Superior temporal gyrus (tissue), 1 donor: ENCODE measurements around the gene CBX8.
"Not testable (repeated sequence)": the region's sequence is repeated elsewhere in the genome, so short reads cannot be mapped to it uniquely, and the experiment has no call there.

Source experiments
- DNase-seq: peaks from one replicate; pipeline ENCODE4 v3.0.0-alpha.2; 2016; ENCODE audit errors: extremely low spot score

CBX8 gene

GRCh38 chr17:79779084-79779529 is 17.8 kb downstream of the CBX8 start:
- no peak for DNase-seq

- no peak for DNase-seq
Observed at GRCh38 chr17:79778504-79779083, 18.3 kb downstream of the CBX8 start.

GRCh38 chr17:79777894-79778503 is 18.9 kb downstream of the CBX8 start, which contains the start of gene CBX2:
Gene CBX2, plus strand, starts transcription at chr17:79778148. Its CDS starts 88 bp downstream, at chr17:79778236.
- peak; percentile 54 for DNase-seq

GRCh38 chr17:79777120-79777893 is 19.6 kb downstream of the CBX8 start:
- DNase-seq: peak; percentile 55

GRCh38 chr17:79776376-79777119 is 20.3 kb downstream of the CBX8 start:
- peak; percentile 19 for DNase-seq

- DNase-seq: no peak
Observed at GRCh38 chr17:79775632-79776031, 21.2 kb downstream of the CBX8 start.

GRCh38 chr17:79774561-79774975 is 22.3 kb downstream of the CBX8 start:
- no peak for DNase-seq

- not testable (repeated sequence) for DNase-seq
Observed at GRCh38 chr17:79772726-79773125, 24.2 kb downstream of the CBX8 start.

GRCh38 chr17:79771276-79771675 is 25.6 kb downstream of the CBX8 start:
- no peak for DNase-seq

- DNase-seq: no peak
Observed at GRCh38 chr17:79769570-79770506, 27.0 kb downstream of the CBX8 start.

- no peak for DNase-seq
Observed at GRCh38 chr17:79765708-79766107, 31.2 kb downstream of the CBX8 start.

GRCh38 chr17:79761894-79762589 is 34.8 kb downstream of the CBX8 start:
- DNase-seq: no peak

- DNase-seq: no peak
Observed at GRCh38 chr17:79760197-79760906, 36.5 kb downstream of the CBX8 start.

- no peak for DNase-seq
Observed at GRCh38 chr17:79758271-79758670, 38.6 kb downstream of the CBX8 start.

- DNase-seq: no peak
Observed at GRCh38 chr17:79757140-79757745, 39.6 kb downstream of the CBX8 start.

- DNase-seq: no peak
Observed at GRCh38 chr17:79755591-79755990, 41.3 kb downstream of the CBX8 start.

GRCh38 chr17:79754903-79755302 is 42.0 kb downstream of the CBX8 start:
- not testable (repeated sequence) for DNase-seq

- DNase-seq: no peak
Observed at GRCh38 chr17:79754370-79754769, 42.5 kb downstream of the CBX8 start.

GRCh38 chr17:79752175-79752574 is 44.7 kb downstream of the CBX8 start:
- DNase-seq: no peak
